ENCODE data around the gene OLR1.

The OLR1 gene

GRCh38 chr12:10213168-10214135 is 41.5 kb upstream of the OLR1 start:
- TF ChIP-seq, protein P1, sequence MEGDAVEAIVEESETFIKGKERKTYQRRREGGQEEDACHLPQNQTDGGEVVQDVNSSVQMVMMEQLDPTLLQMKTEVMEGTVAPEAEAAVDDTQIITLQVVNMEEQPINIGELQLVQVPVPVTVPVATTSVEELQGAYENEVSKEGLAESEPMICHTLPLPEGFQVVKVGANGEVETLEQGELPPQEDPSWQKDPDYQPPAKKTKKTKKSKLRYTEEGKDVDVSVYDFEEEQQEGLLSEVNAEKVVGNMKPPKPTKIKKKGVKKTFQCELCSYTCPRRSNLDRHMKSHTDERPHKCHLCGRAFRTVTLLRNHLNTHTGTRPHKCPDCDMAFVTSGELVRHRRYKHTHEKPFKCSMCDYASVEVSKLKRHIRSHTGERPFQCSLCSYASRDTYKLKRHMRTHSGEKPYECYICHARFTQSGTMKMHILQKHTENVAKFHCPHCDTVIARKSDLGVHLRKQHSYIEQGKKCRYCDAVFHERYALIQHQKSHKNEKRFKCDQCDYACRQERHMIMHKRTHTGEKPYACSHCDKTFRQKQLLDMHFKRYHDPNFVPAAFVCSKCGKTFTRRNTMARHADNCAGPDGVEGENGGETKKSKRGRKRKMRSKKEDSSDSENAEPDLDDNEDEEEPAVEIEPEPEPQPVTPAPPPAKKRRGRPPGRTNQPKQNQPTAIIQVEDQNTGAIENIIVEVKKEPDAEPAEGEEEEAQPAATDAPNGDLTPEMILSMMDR (IDR thresholded peaks at IDR 0.05) = no peak
- Histone ChIP-seq H3K4me3 (peak overlapping the region; percentile 84), H3K27ac (peak overlapping the region; percentile 99)
- DNase-seq (ENCODE audit: low spot score) = peak; percentile 93

DNA sequence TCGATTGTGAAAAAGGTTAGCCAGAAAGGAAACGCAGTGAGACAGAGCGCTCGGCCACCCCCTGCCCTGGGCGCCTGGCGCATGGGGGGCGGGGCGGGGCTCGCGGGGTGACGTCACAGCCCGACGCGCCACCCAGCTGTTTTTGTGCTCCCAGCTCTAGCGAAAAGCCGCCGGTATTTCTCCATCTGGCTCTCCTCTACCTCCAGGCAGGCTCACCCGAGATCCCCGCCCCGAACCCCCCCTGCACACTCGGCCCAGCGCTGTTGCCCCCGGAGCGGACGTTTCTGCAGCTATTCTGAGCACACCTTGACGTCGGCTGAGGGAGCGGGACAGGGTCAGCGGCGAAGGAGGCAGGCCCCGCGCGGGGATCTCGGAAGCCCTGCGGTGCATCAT is 40.8 kb upstream of the OLR1 start, which contains the start of gene GABARAPL1:
GABARAPL1 (plus strand) TSS at position 139 of the 393 bp plus-strand sequence; CDS start at position 392, 253 bp downstream.
- H3K4me3 ChIP-seq = peak within 1 kb of the TSS; percentile 84

GRCh38 chr12:10211940-10212738 is 40.2 kb upstream of the OLR1 start:
- H3K27ac ChIP-seq = peak overlapping the region; percentile 99
- peak overlapping the region; percentile 84 for H3K4me3 ChIP-seq
- TF ChIP-seq, protein P1 (IDR thresholded peaks at IDR 0.05) = no peak
- DNase-seq (ENCODE audit: low spot score) = peak; percentile 99

More for the DNA sequence above, 40.8 kb upstream of the OLR1 start, which contains the start of gene GABARAPL1:
- TF ChIP-seq, protein P1 (IDR thresholded peaks at IDR 0.05) = no peak
- peak within 1 kb of the TSS; percentile 99 for H3K27ac ChIP-seq
- DNase-seq (ENCODE audit: low spot score) = peak; percentile 93

- TF ChIP-seq, protein P1 (IDR thresholded peaks at IDR 0.05) = no peak
- DNase-seq (ENCODE audit: low spot score) = peak; percentile 78
- peak overlapping the region; percentile 99 for H3K27ac ChIP-seq
- H3K4me3 ChIP-seq = peak overlapping the region; percentile 84
Measured at GRCh38 chr12:10211101-10211939, 39.4 kb upstream of the OLR1 start.

DNA sequence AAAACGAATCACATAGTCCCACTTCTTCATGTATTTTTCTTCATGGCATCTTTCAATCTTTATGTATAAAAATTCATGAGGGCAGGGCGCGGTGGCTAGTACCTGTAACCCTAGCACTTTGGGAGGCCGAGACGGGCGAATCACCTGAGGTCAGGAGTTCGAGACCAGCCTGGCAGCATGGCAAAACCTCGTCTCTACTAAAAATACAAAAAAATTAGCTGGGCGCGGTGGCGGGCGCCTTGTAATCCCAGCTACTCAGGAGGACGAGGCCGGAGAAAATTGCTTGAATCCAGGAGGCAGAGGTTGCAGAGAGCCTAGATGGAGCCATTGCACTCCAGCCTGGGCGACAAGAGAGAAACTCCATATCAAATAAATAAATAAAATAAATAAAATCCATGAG is 38.3 kb upstream of the OLR1 start:
- Histone ChIP-seq H3K27ac (no peak overlapping the region), H3K4me3 (no peak overlapping the region)
- TF ChIP-seq, protein P1 (IDR thresholded peaks at IDR 0.05) = no peak
- DNase-seq (ENCODE audit: low spot score) = no peak

DNA sequence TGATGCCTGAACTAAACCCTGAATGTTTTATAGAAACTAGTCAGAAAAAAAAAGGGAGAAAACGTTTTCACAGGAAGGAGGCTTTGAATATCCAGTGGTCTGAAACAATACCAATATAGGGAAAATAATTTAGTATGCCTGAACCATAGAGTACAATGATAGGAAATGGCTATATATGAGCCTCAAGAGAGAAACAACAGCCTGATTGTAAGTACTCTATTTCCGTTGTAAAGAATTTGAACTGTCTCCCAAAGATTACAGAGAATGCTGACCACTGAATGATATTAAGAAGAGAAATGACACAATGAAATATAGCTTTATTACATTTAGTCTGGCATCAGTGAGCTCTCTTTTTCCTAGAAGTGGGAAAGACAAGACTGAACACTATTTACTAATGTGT is 35.2 kb upstream of the OLR1 start:
- Histone ChIP-seq H3K27ac (no peak overlapping the region), H3K4me3 (no peak overlapping the region)
- DNase-seq (ENCODE audit: low spot score) = no peak
- TF ChIP-seq, protein P1 (IDR thresholded peaks at IDR 0.05) = no peak

Measured in coronary artery (tissue), 2 donors.